GM19467 (cell line): ENCODE measurements around the gene CPAMD8.
"Not testable (repeated sequence)": the region's sequence is repeated elsewhere in the genome, so short reads cannot be mapped to it uniquely, and the experiment has no call there.

ENCODE experiments used
- ATAC-seq: cut with Tn5 transposase; IDR thresholded peaks from one replicate; pipeline ENCODE4 v1.9.1; 2021; ENCODE audit warnings: mild to moderate bottlenecking, moderate library complexity; ENCODE audit not compliant: unreplicated experiment

The CPAMD8 gene

DNA sequence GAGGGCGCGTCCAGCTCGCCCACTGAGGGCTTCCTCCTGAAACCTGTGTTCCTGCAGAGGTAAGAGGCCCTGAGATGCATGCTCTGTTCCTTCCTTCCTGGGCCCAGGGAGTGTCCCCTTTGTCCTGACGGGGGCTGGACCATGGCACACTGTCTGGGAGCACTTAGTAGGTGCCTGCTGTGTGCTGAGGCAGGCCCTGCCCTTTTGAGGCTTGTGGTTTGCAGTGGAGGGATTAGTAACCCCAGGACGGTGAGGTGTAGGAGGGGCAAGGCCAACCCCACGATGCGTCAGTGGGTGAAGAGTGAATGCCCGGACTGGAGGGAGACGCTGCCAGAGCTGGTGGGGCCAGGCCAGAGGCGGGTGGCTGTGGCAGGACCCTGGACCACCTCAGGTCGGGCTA lies 149.0 kb downstream of the CPAMD8 start:
- no peak for ATAC-seq

DNA sequence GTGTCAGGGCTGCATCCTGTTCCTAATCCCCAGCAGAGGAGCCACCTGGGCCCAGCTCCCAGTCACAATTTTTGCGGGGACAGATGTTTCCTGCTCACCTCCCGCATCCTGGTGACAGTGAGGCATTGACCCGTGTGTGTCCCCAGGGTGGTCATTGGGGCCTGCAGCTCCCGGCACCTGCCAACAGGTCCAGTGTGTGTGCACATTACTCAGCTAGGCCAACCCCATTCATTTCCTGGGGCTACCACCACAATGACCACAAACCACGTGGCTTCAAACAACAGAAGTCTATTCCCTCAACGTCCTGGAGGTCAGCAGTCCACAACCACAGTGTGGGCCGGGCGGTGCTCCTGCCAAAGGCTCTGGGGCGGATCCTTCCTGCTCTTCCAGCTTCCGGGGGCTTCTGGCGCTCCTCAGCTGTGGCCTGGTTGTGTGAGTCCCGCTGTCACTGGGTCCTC lies 149.7 kb downstream of the CPAMD8 start:
- no peak for ATAC-seq

GRCh38 chr19:16875584-16876555 lies 150.7 kb downstream of the CPAMD8 start:
- ATAC-seq, result no peak

- ATAC-seq, result not testable (repeated sequence)
Measured at GRCh38 chr19:16874978-16875299, 151.7 kb downstream of the CPAMD8 start.

GRCh38 chr19:16874250-16874977 lies 152.2 kb downstream of the CPAMD8 start:
- ATAC-seq, result no peak

GRCh38 chr19:16873594-16873993 lies 153.0 kb downstream of the CPAMD8 start:
- ATAC-seq, result no peak

DNA sequence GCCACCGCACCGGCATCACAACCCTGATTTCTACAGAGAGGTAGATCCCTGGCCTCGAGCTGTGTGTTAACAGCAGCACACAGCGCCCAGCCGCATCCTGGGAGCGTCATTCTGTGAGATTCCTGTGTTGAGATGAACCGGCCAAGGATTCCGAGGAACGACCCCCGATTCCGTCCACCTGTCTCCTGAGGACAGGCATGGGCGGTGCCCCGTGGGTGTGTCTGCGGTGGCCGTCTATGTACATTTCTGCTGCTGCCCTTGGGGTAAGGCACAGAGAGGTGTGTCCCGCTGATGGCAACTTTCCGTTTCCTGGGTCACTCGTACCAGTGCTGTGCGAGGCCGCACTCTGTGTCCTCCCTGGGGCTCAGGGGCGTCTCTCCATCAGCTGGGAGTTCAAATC lies 153.9 kb downstream of the CPAMD8 start:
- ATAC-seq, result no peak

DNA sequence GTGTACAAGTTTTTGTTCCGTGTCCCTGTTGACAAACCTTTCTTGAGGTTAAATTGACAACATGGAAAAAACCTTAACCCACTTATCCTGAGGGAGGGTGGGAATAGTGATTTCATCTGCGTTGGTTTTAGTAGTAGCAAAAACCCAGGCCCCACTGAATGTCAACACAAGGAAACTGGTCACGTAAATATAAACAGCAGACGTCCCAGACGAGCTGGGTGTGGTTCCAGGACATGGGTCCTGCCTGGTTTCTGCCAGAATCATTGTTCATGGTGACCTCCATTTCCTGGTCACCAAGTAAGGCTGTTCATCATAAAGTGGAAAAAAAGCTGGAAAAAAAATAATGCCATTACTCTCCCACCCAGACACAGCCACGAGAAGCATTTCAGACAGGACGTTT lies 154.7 kb downstream of the CPAMD8 start:
- no peak for ATAC-seq

DNA sequence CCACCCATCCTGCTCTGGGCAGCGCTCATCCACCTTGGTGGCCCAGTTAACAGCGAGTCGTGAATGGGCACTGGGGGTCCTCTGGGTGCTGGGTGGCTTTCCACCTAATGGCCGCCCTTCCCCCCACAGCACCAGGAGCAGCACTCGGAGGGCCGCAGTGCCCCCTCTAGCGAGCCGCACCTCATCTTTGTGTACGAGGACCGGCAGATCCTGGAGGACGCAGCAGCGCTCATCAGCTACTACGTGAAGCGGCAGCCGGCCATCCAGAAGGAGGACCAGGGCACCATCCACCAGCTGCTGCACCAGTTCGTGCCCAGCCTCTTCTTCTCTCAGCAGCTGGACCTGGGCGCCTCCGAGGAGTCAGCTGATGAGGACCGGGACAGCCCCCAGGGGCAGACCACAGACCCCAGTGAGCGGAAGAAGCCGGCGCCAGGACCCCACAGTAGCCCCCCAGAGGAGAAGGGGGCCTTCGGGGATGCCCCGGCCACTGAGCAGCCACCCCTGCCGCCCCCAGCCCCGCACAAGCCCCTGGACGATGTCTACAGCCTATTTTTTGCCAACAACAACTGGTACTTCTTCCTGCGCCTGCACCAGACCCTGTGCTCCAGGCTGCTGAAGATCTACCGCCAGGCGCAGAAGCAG lies 157.2 kb downstream of the CPAMD8 start:
- ATAC-seq, result no peak

DNA sequence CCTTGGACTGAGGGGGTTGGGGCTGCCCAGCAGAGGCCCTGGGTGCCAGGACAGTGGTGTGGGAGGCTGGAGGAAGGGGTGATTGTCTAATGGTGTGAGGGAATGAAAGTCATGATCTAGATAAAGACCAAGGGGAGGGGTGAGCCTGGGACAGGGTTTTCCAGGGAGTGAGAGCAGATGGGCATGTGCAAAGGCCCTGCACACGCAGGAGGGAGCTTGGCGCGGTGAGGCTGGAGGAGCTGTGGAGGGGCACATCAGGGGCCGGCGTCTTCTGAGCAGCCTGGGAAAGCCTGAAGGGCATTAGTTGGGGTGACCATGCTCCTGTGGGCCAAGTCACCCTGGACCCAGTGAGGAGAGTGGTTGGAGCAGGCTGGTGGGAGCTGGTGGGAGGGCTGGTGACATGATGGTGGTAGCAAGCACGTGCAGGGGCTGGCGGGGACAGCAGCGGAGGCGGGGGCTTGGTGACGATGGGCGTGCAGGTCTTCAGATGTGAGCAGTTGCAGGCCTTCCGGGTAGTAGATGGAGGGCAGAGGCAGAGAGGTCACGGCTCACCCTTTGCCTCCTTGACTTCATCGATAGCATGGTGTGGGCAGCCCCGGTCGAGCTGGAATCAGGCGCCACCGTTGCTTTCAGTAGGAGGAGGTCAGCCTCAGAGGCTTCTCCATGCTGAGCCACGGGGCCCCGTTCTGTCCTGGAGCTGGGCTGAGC lies 158.0 kb downstream of the CPAMD8 start:
- no peak for ATAC-seq

GRCh38 chr19:16867211-16867610 lies 159.4 kb downstream of the CPAMD8 start:
- ATAC-seq, result no peak

DNA sequence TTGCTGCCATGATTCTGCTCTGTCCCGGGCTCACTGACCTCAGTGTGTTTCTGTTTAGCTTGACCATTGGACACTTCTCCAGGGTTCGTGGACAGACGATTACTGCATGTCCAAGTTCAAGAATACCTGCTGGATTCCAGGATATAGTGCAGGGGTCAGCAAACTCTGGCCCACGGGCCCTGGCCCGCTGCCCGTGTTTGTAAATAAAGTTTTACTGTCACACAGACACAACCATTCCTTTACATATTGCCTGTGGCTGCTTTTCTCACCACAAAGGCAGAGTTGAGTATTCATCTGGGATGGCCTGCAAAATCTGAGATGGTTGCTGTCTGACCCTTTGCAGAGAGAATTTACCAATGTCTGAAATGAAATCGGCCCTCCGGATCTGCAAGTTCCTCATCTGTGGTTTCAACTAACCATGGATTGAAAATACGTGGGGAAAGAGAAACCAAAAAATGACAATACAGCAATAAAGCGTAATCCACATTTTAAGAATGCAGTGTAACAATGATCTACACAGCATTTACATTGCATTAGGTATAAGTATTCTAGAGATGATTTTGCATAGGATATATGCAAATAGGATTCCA lies 163.7 kb downstream of the CPAMD8 start:
- no peak for ATAC-seq

- ATAC-seq, result no peak
Measured at GRCh38 chr19:16861834-16862233, 164.8 kb downstream of the CPAMD8 start.

DNA sequence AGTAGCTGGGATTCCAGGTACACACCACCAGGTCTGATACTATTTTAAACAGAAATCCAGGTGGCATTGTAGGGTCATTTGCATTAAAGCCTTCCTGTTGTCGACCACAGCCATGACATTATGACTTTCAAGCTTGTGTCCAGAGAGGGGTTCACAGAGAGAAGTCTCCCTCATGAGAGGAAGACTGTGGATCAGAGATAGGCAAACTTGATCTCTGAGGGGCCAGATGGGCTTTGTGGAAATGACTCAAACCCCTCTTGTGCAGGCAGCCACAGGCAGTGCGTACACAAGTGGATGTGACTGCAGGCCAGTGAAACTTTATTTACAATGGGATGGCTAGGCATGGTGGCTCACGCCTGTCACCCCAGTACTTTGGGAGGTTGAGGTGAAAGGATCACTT lies 165.6 kb downstream of the CPAMD8 start:
- ATAC-seq, result no peak

GRCh38 chr19:16860118-16860517 lies 166.5 kb downstream of the CPAMD8 start:
- ATAC-seq, result no peak

DNA sequence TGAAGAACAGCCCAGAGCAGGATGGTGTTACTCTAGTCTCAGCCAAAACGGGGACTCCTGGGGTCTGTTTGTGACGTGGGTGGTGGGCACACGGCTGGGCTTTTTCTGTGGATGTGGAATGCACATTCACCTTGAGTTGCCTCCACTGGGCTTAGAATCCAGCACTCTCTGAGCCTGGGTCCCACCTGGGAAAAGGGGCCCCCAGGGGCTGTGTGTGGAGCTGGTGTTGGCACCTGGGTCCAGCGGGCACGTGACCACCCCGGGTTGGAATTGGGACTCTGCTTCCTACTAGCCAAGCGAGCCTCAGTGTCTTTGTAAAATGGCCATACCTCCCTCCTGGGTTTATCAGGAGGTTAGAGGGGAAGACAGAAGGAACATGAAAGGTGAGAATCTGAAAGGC lies 167.0 kb downstream of the CPAMD8 start:
- no peak for ATAC-seq

GRCh38 chr19:16856091-16856490 lies 170.5 kb downstream of the CPAMD8 start:
- no peak for ATAC-seq

GRCh38 chr19:16853066-16853465 lies 173.5 kb downstream of the CPAMD8 start:
- no peak for ATAC-seq

DNA sequence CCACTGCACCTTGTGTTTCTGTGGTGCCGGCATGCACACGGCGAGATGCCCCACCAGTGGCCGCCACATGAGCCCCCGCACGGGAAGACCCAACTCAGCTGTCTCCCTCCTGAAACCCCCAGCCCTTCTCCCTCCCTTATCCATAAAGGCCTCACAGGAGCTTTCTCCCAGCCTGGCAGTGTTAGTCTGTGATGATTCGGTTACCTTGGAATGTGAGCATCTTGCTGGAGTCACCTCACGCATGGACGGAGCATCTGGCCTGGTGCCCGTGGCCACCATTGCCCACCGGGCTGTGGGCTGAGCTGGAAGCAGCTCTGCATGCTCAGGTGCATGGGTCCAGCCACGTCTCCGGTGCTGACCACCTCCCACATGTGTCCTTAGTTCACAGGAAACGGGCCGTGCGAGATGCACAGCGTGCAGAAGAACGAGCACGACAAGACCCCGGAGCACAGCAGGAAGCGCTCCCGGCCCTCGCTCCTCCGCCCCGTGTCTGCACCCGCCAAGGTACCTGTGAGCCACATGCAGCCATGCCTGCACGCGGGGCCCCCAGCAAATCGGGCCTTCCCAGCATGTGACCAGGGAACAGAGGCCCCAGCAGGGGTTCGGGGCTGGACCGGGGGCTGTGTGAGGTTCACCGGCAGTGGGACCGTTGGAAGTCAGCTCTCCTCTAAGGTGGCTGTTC lies 175.4 kb downstream of the CPAMD8 start:
- ATAC-seq, result no peak

GRCh38 chr19:16850133-16850532 lies 176.5 kb downstream of the CPAMD8 start:
- ATAC-seq, result no peak
